Right renal cortex interstitium (tissue), 3 donors: ENCODE results near the gene MAGED1. TPM values are rescaled to one million over a fixed set of nuclear protein-coding genes. Genes with fewer than 3 reads are reported as not detected.

Experiments used
- DNase-seq, 3 donors: peaks; one replicate each; pipeline ENCODE4 v3.0.0-alpha.2; 2013; ENCODE audit warnings: low read depth in 3 of 3, low spot score in 2 of 3
- polyA plus RNA-seq, 3 donors: library from polyadenylated mRNA; unstranded; fragments of 120-200 nt; gene quantifications; one replicate each; pipeline ENCODE4 v1.2.1, GENCODE V29; 2013; ENCODE audit not compliant: insufficient read length in 3 of 3

The MAGED1 gene
- polyA plus RNA-seq = 100 to 1,000 TPM; 339 to 348 (median 343) TPM

- peak; percentile 85 to 88 (median 85) for DNase-seq
These were observed at the start of gene MAGED1 for GRCh38 chrX:51892921-51893745. MAGED1 (plus strand) TSS chrX:51893623; CDS start chrX:51894305, 682 bp downstream.

- no peak for DNase-seq
These were observed 46.0 kb upstream of the MAGED1 start for GRCh38 chrX:51847463-51847862.

- DNase-seq = no peak
These were observed 41.8 kb upstream of the MAGED1 start for GRCh38 chrX:51851507-51852085.

GRCh38 chrX:51852096-51852495 lies 41.3 kb upstream of the MAGED1 start:
- DNase-seq = no peak

- DNase-seq = no peak
These were observed 40.8 kb upstream of the MAGED1 start for GRCh38 chrX:51852621-51853020.

- DNase-seq = no peak
These were observed 40.2 kb upstream of the MAGED1 start for GRCh38 chrX:51853251-51853650.

GRCh38 chrX:51855698-51856097 lies 37.7 kb upstream of the MAGED1 start:
- DNase-seq = no peak

- no peak for DNase-seq
These were observed 36.2 kb upstream of the MAGED1 start for GRCh38 chrX:51857159-51857733.

GRCh38 chrX:51860679-51861078 lies 32.7 kb upstream of the MAGED1 start:
- DNase-seq = peak in 1 of 3 donors; percentile 7

GRCh38 chrX:51862920-51863319 lies 30.5 kb upstream of the MAGED1 start:
- DNase-seq = no peak

- no peak for DNase-seq
These were observed 27.2 kb upstream of the MAGED1 start for GRCh38 chrX:51866210-51866609.

- no peak for DNase-seq
These were observed 25.8 kb upstream of the MAGED1 start for GRCh38 chrX:51867626-51868025.

- no peak for DNase-seq
These were observed 23.1 kb upstream of the MAGED1 start for GRCh38 chrX:51870354-51870753.

- DNase-seq = no peak
These were observed 19.3 kb upstream of the MAGED1 start for GRCh38 chrX:51874123-51874522.

- no peak for DNase-seq
These were observed 17.0 kb upstream of the MAGED1 start for GRCh38 chrX:51876441-51876840.

GRCh38 chrX:51878056-51878455 lies 15.4 kb upstream of the MAGED1 start:
- no peak for DNase-seq

GRCh38 chrX:51889851-51890250 lies 3.6 kb upstream of the MAGED1 start:
- DNase-seq = no peak

GRCh38 chrX:51891245-51891644 lies 2.2 kb upstream of the MAGED1 start:
- no peak for DNase-seq

- DNase-seq = no peak
These were observed 1.4 kb upstream of the MAGED1 start for GRCh38 chrX:51891821-51892551.

- peak; percentile 23 to 55 (median 27) for DNase-seq
These were observed 691 bp downstream of the MAGED1 start for GRCh38 chrX:51893931-51894696.
